HUES6 (cell line): ENCODE results near the gene DST.
"Not testable (repeated sequence)": the region's sequence is repeated elsewhere in the genome, so short reads cannot be mapped to it uniquely, and the experiment has no call there.

Experiments
- H3K27ac ChIP-seq: 2 replicates; pipeline ENCODE4 v1.7.0; 2013; ENCODE audit warnings: low read depth, mild to moderate bottlenecking, low read length, inconsistent platforms
- H3K27me3 ChIP-seq: 2 replicates; pipeline ENCODE4 v1.6.1; 2013; ENCODE audit warnings: low read length; ENCODE audit not compliant: control insufficient read depth, insufficient read depth
- H3K36me3 ChIP-seq: 2 replicates; pipeline ENCODE4 v1.6.1; 2013; ENCODE audit warnings: low read length; ENCODE audit not compliant: control insufficient read depth, insufficient read depth
- H3K4me1 ChIP-seq: 2 replicates; pipeline ENCODE4 v1.6.1; 2013; ENCODE audit warnings: low read length; ENCODE audit not compliant: control insufficient read depth, insufficient read depth
- H3K4me3 ChIP-seq: 2 replicates; pipeline ENCODE4 v1.5.1; 2013; ENCODE audit warnings: low read depth, low read length
- H3K9ac ChIP-seq: one replicate; pipeline ENCODE4 v1.6.1; 2013; ENCODE audit warnings: mild to moderate bottlenecking, low read length
- H3K9me3 ChIP-seq: 2 replicates; pipeline ENCODE4 v1.6.1; 2013; ENCODE audit warnings: low read depth, low read length; ENCODE audit not compliant: control insufficient read depth, insufficient read depth

The DST gene

DNA sequence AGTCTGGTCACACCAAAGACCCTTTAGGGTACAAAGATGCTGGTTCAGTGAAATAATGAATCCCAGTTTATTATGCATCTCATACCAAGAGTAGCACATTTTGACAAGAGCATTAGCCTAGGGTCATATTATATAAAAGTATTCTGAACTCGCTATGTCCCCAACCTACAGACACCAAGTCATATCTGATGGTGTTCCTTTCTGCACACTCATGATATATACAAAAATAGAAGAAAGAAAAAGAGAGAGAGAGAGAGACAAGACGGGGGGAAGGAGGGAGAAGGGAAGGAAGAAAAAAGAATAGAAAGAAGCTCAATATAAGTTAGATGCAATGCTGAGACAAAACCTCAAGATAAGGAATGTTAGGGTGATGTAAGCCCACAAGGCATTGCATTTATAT is 131.1 kb downstream of the DST start:
- peaks cover 59% of the 10 kb centered on the region for H3K36me3 ChIP-seq

DNA sequence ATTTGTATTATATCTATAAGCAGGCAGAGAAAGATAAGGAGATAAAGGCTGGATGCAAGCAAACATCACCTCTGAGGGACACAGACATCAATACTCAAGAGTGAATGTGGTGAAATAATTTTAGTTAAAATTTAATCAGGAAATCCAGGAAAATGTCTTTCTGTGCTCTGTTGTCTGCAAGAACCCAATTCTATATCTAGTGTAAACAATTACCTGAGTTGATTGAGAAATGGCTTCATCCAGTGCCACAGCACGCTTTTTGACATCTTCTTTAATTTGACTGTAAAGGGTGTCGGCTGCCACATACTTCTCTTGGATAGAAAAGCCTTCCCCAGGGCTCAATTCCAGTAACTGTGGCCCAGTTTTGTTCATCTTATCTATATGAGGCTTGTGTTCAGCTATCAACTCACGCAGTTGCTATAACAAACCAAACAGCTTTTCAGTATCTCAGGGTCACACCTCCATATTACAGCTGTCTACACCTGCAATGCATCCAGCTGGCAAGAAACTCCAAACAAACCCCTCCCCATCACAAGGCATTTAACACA is 131.6 kb downstream of the DST start:
- H3K36me3 ChIP-seq, result peaks cover 61% of the 10 kb centered on the region

More for the DNA sequence above, 131.1 kb downstream of the DST start:
- Histone ChIP-seq H3K27me3 (no peaks in the 10 kb centered on the region), H3K27ac (no peak overlapping the region), H3K9ac (no peak overlapping the region), H3K4me1 (no peaks in the 10 kb centered on the region), H3K4me3 (no peak overlapping the region), H3K9me3 (no peaks in the 10 kb centered on the region)

DNA sequence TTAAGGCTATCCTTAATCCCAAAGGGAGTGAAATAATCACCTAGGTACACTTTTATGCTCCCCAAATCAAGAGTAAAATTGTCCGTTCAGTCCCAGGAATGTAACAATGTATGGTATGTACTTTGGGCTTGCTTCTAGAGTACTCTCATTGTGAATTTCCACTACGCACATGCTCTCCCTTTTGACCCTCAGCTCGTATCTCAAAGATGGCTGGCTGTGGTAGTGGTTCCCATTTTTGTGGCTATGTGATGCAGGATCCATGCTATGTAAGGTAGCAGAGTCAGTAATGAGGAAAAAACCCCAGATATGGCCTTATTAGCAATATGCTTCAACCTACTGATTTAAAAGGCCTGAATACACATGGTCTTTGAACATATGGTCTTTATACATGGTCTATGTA is 133.7 kb downstream of the DST start:
- H3K9me3 ChIP-seq, result no peaks in the 10 kb centered on the region
- H3K27me3 ChIP-seq, result no peaks in the 10 kb centered on the region
- H3K9ac ChIP-seq, result no peak overlapping the region
- no peak overlapping the region for H3K4me3 ChIP-seq
- H3K27ac ChIP-seq, result no peak overlapping the region
- H3K4me1 ChIP-seq, result no peaks in the 10 kb centered on the region
- peaks cover 50% of the 10 kb centered on the region for H3K36me3 ChIP-seq

More for the DNA sequence above, 131.6 kb downstream of the DST start:
- Histone ChIP-seq H3K4me1 (no peaks in the 10 kb centered on the region), H3K9ac (no peak overlapping the region), H3K27ac (no peak overlapping the region), H3K4me3 (no peak overlapping the region), H3K9me3 (no peaks in the 10 kb centered on the region), H3K27me3 (no peaks in the 10 kb centered on the region)

DNA sequence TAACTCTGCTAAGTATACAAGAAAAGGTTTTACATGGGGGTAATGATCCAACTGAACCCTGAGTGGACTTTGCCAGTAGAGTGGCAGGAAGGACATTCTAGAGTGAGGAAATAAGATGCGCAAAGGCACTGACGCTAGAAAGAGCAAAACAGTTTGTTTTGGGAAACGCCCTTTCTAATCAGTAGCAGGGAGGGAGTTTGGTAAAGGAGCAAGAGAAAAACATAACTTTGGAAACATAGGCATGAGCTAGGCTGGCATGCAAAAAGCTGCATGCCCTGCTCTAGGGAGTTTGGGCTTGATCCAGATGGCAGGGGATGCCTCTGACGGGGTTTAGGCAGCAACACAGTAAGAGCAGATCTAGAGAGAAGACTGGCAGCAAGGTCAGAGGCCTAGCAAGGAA is 135.2 kb downstream of the DST start:
- Histone ChIP-seq H3K9ac (no peak overlapping the region), H3K4me3 (no peak overlapping the region), H3K4me1 (no peaks in the 10 kb centered on the region), H3K9me3 (no peaks in the 10 kb centered on the region), H3K36me3 (peaks cover 46% of the 10 kb centered on the region), H3K27me3 (no peaks in the 10 kb centered on the region), H3K27ac (no peak overlapping the region)

DNA sequence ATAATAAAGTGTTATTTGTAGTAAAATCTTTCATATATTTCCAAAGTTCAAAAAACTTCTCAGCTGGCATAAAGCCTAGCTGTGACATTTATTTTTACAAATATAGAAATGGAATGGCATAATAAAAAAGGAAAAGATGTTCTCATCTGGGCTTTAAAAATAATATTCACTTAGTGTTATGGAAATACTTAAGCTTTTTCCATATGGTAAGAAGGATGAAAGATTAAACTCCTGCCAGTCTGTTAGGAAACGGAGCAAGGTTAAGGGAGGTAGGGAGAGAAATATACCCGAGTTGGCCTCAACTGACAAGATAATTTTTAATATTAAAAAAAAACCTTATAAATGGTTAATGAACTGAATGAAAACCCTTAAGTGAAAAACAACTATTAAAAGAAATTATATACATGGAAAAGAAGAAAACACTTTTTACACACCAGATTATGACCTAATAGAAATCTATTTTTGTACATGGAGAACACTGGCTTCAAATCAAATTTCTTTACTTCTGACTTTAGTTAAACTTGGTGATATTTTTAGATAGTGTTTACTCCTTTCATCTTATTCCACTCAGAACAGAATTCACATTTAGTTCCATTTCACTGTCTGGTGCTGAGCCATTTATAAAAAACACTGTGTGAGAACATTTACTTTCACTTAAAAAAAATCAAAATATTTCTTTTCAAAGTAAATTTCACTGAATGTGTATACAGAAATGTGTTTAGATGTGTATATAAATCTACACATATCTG is 137.0 kb downstream of the DST start:
- Histone ChIP-seq H3K36me3 (peaks cover 50% of the 10 kb centered on the region), H3K4me1 (no peaks in the 10 kb centered on the region), H3K9me3 (no peaks in the 10 kb centered on the region), H3K27ac (no peak overlapping the region), H3K27me3 (no peaks in the 10 kb centered on the region), H3K4me3 (no peak overlapping the region), H3K9ac (no peak overlapping the region)

DNA sequence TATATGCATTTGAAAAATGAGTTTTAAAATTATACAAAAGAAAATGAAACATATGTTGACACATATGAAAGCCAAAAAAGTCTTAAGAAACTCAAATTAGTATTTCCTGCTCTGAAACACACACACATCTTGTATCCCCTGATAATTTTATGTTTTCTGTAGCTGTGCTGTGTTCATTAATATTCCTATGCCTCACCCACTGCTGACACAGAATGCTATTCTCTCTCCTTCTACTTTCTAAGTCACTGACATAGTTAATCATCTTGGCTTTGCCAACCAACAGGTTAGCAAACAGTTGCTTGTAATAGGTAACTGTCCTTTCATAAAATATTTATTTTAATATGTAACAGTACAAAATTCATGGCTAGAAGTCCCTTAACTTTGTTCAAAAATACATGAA is 140.7 kb downstream of the DST start:
- Histone ChIP-seq H3K27ac (no peak overlapping the region), H3K4me1 (no peaks in the 10 kb centered on the region), H3K36me3 (peaks cover 45% of the 10 kb centered on the region), H3K9ac (no peak overlapping the region), H3K27me3 (no peaks in the 10 kb centered on the region), H3K4me3 (no peak overlapping the region), H3K9me3 (no peaks in the 10 kb centered on the region)

DNA sequence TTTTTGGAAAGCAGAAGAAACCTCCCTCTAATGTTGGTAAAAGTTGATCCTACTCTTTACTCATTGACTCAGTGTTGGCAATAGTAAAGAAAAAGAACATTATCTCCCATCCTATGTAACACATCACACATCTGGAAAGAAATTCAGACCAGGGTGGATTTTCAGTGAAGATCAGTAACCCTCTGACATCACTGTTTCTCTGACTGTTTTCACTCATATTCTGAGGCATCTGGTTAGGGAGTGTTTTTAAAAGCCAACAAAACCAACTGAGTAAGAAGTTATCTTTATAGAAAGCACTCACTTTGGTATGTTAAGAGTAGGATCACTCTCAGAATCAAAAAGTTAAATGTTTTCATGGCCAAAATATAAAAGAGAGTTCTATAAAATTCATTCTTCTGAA is 143.6 kb downstream of the DST start:
- Histone ChIP-seq H3K36me3 (peaks cover 46% of the 10 kb centered on the region), H3K27ac (no peak overlapping the region), H3K4me3 (no peak overlapping the region), H3K9me3 (no peaks in the 10 kb centered on the region), H3K4me1 (no peaks in the 10 kb centered on the region), H3K9ac (no peak overlapping the region), H3K27me3 (no peaks in the 10 kb centered on the region)

DNA sequence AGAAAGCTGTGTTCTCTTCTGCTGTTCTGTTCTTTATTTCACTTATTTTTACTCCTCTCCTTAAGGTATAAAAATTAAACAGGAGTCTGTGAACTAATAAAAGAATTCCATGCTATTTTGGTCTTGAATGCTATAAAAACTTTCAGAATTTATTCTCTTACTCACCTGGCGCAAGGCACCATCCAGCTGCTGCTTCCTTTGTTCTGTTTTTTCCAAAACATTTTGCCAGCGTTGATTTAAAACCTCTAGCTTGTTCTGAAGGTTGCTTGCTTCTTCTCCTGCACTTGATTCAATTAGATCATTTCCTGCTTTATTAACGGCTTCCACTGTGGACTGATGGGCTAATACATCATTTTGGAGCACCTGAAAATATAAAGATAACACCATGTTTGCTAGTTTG is 145.0 kb downstream of the DST start:
- Histone ChIP-seq H3K27ac (no peak overlapping the region), H3K36me3 (peaks cover 51% of the 10 kb centered on the region)

DNA sequence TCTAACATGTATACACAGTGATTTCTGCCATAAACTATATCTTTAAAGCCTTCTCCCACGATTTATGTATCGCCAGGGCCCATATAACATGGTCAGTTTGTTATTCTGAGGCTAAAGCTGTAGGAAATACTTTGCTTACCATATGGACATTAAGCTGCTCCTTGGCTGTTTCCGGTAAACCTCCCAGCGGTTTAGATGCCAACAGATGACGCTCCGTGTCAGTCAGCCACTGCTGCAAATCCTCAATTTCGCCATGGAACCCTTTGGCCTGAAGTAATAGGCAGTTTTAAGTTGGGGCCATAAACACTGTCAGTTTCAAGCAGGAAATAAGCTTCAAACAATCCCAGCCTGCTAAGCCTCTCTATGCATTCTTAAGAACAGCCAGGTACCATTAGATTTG is 145.4 kb downstream of the DST start:
- no peaks in the 10 kb centered on the region for H3K4me1 ChIP-seq
- H3K4me3 ChIP-seq, result no peak overlapping the region
- no peaks in the 10 kb centered on the region for H3K27me3 ChIP-seq
- H3K27ac ChIP-seq, result no peak overlapping the region
- peaks cover 56% of the 10 kb centered on the region for H3K36me3 ChIP-seq
- no peaks in the 10 kb centered on the region for H3K9me3 ChIP-seq
- no peak overlapping the region for H3K9ac ChIP-seq

More for the DNA sequence above, 145.0 kb downstream of the DST start:
- Histone ChIP-seq H3K27me3 (no peaks in the 10 kb centered on the region), H3K4me3 (no peak overlapping the region), H3K9me3 (no peaks in the 10 kb centered on the region), H3K9ac (no peak overlapping the region), H3K4me1 (no peaks in the 10 kb centered on the region)

DNA sequence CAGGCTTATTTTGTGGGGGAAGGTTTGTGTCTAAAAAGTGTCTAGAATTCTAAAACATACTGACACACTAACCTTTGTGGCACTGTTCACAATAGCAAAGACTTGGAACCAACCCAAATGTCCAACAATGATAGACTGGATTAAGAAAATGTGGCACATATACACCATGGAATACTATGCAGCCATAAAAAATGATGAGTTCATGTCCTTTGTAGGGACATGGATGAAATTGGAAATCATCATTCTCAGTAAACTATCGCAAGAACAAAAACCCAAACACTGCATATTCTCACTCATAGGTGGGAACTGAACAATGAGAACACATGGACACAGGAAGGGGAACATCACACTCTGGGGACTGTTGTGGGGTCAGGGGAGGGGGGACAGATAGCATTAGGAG is 146.0 kb downstream of the DST start:
- H3K4me1 ChIP-seq, H3K27me3 ChIP-seq, H3K27ac ChIP-seq, H3K9me3 ChIP-seq, H3K9ac ChIP-seq, H3K4me3 ChIP-seq: not testable (repeated sequence)
- peaks cover 61% of the 10 kb centered on the region for H3K36me3 ChIP-seq

DNA sequence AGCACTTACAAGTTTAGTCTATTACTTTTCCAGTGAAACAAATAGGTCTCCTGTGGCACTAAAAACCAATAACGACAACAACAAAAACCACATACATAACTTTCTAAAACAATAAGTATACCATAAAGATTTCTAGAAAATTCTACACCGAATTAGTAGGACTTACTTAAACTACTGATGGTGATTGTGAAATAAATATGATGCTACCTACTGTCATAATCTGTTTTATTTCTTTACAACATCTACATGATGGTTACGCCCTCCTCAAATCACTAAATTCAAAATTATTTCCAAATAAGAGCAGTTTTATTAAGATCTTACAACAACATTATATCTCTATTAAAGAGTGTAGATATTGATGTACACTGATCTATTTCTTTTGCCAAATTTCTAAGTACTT is 147.0 kb downstream of the DST start:
- Histone ChIP-seq H3K27ac (no peak overlapping the region), H3K36me3 (peaks cover 60% of the 10 kb centered on the region), H3K4me3 (no peak overlapping the region), H3K9ac (no peak overlapping the region), H3K4me1 (no peaks in the 10 kb centered on the region), H3K27me3 (no peaks in the 10 kb centered on the region), H3K9me3 (no peaks in the 10 kb centered on the region)
